Activated naive CD8-positive, alpha-beta T cell treated with anti-CD3 and anti-CD28 coated beads for 36 hours (primary cell): ENCODE results near the gene PTH1R. TPM values are rescaled to one million over a fixed set of nuclear protein-coding genes. Genes with fewer than 3 reads are reported as not detected.

Experiments used
- DNase-seq: peaks from one replicate; pipeline ENCODE4 v3.0.0; 2021
- H3K27ac Mint-ChIP-seq: one replicate; pipeline ENCODE4 v1.8.0; 2022; ENCODE audit warnings: mild to moderate bottlenecking, moderate library complexity, mixed read lengths
- H3K27me3 Mint-ChIP-seq: one replicate; pipeline ENCODE4 v1.8.0; 2022; ENCODE audit warnings: mild to moderate bottlenecking, mixed read lengths
- H3K36me3 Mint-ChIP-seq: one replicate; pipeline ENCODE4 v1.8.0; 2021; ENCODE audit warnings: mild to moderate bottlenecking, mixed read lengths
- H3K4me1 Mint-ChIP-seq: one replicate; pipeline ENCODE4 v1.8.0; 2021; ENCODE audit warnings: mixed read lengths
- H3K4me3 Mint-ChIP-seq: one replicate; pipeline ENCODE4 v1.8.0; 2022; ENCODE audit warnings: mild to moderate bottlenecking, moderate library complexity, mixed read lengths
- H3K9me3 Mint-ChIP-seq: one replicate; pipeline ENCODE4 v1.8.0; 2022; ENCODE audit warnings: mixed read lengths
- total RNA-seq, 2 experiments: library from RNA; stranded (reverse); gene quantifications; one replicate each; pipeline ENCODE4 v1.2.3, GENCODE V29; 2021

PTH1R gene
- total RNA-seq, 2 experiments from 2014 or later = not detected

GRCh38 chr3:46866032-46866595, 11.4 kb upstream of the PTH1R start:
- no peak for DNase-seq
- H3K27me3 Mint-ChIP-seq = peaks cover 4% of the 10 kb centered on the region
- H3K9me3 Mint-ChIP-seq = no peaks in the 10 kb centered on the region
- H3K4me1 Mint-ChIP-seq = no peaks in the 10 kb centered on the region
- no peak overlapping the region for H3K27ac Mint-ChIP-seq
- no peak overlapping the region for H3K4me3 Mint-ChIP-seq
- no peaks in the 10 kb centered on the region for H3K36me3 Mint-ChIP-seq

- Mint-ChIP-seq H3K4me3 (no peak overlapping the region), H3K4me1 (no peaks in the 10 kb centered on the region), H3K27me3 (peaks cover 4% of the 10 kb centered on the region), H3K36me3 (no peaks in the 10 kb centered on the region), H3K9me3 (no peaks in the 10 kb centered on the region), H3K27ac (no peak overlapping the region)
- DNase-seq = peak; percentile 70
These were observed 10.6 kb upstream of the PTH1R start for GRCh38 chr3:46866720-46867549.

- Mint-ChIP-seq H3K4me1 (no peaks in the 10 kb centered on the region), H3K4me3 (no peak overlapping the region), H3K36me3 (no peaks in the 10 kb centered on the region), H3K9me3 (no peaks in the 10 kb centered on the region), H3K27ac (no peak overlapping the region), H3K27me3 (peaks cover 4% of the 10 kb centered on the region)
- DNase-seq = no peak
These were observed 10.0 kb upstream of the PTH1R start for GRCh38 chr3:46867550-46867898.

GRCh38 chr3:46868287-46868686, 9.2 kb upstream of the PTH1R start:
- Mint-ChIP-seq H3K27me3 (peaks cover 4% of the 10 kb centered on the region), H3K27ac (no peak overlapping the region), H3K9me3 (no peaks in the 10 kb centered on the region), H3K4me3 (no peak overlapping the region), H3K4me1 (peaks cover 4% of the 10 kb centered on the region), H3K36me3 (no peaks in the 10 kb centered on the region)
- no peak for DNase-seq

GRCh38 chr3:46868948-46869347, 8.6 kb upstream of the PTH1R start:
- H3K4me1 Mint-ChIP-seq = peaks cover 10% of the 10 kb centered on the region
- peaks cover 4% of the 10 kb centered on the region for H3K27me3 Mint-ChIP-seq
- no peak overlapping the region for H3K27ac Mint-ChIP-seq
- no peak overlapping the region for H3K4me3 Mint-ChIP-seq
- no peak for DNase-seq
- H3K36me3 Mint-ChIP-seq = no peaks in the 10 kb centered on the region
- H3K9me3 Mint-ChIP-seq = no peaks in the 10 kb centered on the region

GRCh38 chr3:46869440-46869839, 8.1 kb upstream of the PTH1R start:
- no peak for DNase-seq

GRCh38 chr3:46870651-46871050, 6.9 kb upstream of the PTH1R start:
- peaks cover 16% of the 10 kb centered on the region for H3K4me1 Mint-ChIP-seq
- H3K27ac Mint-ChIP-seq = no peak overlapping the region
- H3K4me3 Mint-ChIP-seq = no peak overlapping the region
- no peaks in the 10 kb centered on the region for H3K9me3 Mint-ChIP-seq
- peaks cover 4% of the 10 kb centered on the region for H3K27me3 Mint-ChIP-seq
- DNase-seq = no peak
- no peaks in the 10 kb centered on the region for H3K36me3 Mint-ChIP-seq

More at GRCh38 chr3:46869440-46869839, 8.1 kb upstream of the PTH1R start:
- no peaks in the 10 kb centered on the region for H3K36me3 Mint-ChIP-seq
- H3K4me3 Mint-ChIP-seq = no peak overlapping the region
- H3K9me3 Mint-ChIP-seq = no peaks in the 10 kb centered on the region
- peaks cover 4% of the 10 kb centered on the region for H3K27me3 Mint-ChIP-seq
- no peak overlapping the region for H3K27ac Mint-ChIP-seq
- peaks cover 14% of the 10 kb centered on the region for H3K4me1 Mint-ChIP-seq

GRCh38 chr3:46871222-46871621, 6.3 kb upstream of the PTH1R start:
- H3K27me3 Mint-ChIP-seq = peaks cover 4% of the 10 kb centered on the region
- H3K4me1 Mint-ChIP-seq = peaks cover 16% of the 10 kb centered on the region
- H3K9me3 Mint-ChIP-seq = no peaks in the 10 kb centered on the region
- no peak overlapping the region for H3K27ac Mint-ChIP-seq
- H3K36me3 Mint-ChIP-seq = no peaks in the 10 kb centered on the region
- no peak overlapping the region for H3K4me3 Mint-ChIP-seq
- no peak for DNase-seq

- H3K27me3 Mint-ChIP-seq = peaks cover 3% of the 10 kb centered on the region
- H3K9me3 Mint-ChIP-seq = no peaks in the 10 kb centered on the region
- H3K4me3 Mint-ChIP-seq = no peak overlapping the region
- peaks cover 16% of the 10 kb centered on the region for H3K4me1 Mint-ChIP-seq
- H3K27ac Mint-ChIP-seq = no peak overlapping the region
- no peaks in the 10 kb centered on the region for H3K36me3 Mint-ChIP-seq
- DNase-seq = no peak
These were observed 4.0 kb upstream of the PTH1R start for GRCh38 chr3:46873521-46873920.

- Mint-ChIP-seq H3K27ac (no peak overlapping the region), H3K27me3 (peaks cover 8% of the 10 kb centered on the region), H3K4me3 (no peak overlapping the region), H3K4me1 (peaks cover 16% of the 10 kb centered on the region), H3K36me3 (no peaks in the 10 kb centered on the region), H3K9me3 (no peaks in the 10 kb centered on the region)
- DNase-seq = no peak
These were observed 3.1 kb upstream of the PTH1R start for GRCh38 chr3:46874430-46874829.

GRCh38 chr3:46875560-46875959, 2.0 kb upstream of the PTH1R start:
- Mint-ChIP-seq H3K27me3 (peaks cover 19% of the 10 kb centered on the region), H3K36me3 (no peaks in the 10 kb centered on the region), H3K27ac (no peak overlapping the region), H3K4me1 (peaks cover 16% of the 10 kb centered on the region), H3K4me3 (no peak overlapping the region), H3K9me3 (no peaks in the 10 kb centered on the region)
- DNase-seq = no peak

GRCh38 chr3:46876313-46877300, 914 bp upstream of the PTH1R start:
- Mint-ChIP-seq H3K9me3 (no peaks in the 10 kb centered on the region), H3K27ac (no peak overlapping the region), H3K4me3 (no peak overlapping the region), H3K27me3 (peaks cover 28% of the 10 kb centered on the region), H3K4me1 (peaks cover 16% of the 10 kb centered on the region), H3K36me3 (no peaks in the 10 kb centered on the region)
- no peak for DNase-seq

GRCh38 chr3:46878781-46879436, 1.4 kb downstream of the PTH1R start:
- no peak for DNase-seq
- Mint-ChIP-seq H3K4me1 (peaks cover 6% of the 10 kb centered on the region), H3K36me3 (no peaks in the 10 kb centered on the region), H3K4me3 (no peak overlapping the region), H3K27me3 (peaks cover 43% of the 10 kb centered on the region), H3K27ac (no peak overlapping the region), H3K9me3 (no peaks in the 10 kb centered on the region)

GRCh38 chr3:46880884-46881595, 3.5 kb downstream of the PTH1R start:
- Mint-ChIP-seq H3K27me3 (peaks cover 56% of the 10 kb centered on the region), H3K36me3 (no peaks in the 10 kb centered on the region)

More at GRCh38 chr3:46880884-46881595, 3.5 kb downstream of the PTH1R start:
- Mint-ChIP-seq H3K4me3 (no peak overlapping the region), H3K9me3 (no peaks in the 10 kb centered on the region), H3K27ac (no peak overlapping the region), H3K4me1 (no peaks in the 10 kb centered on the region)
- no peak for DNase-seq
